Measurements from ENCODE around the gene KCNJ1. TPM values are rescaled to one million over a fixed set of nuclear protein-coding genes. Genes with fewer than 3 reads are reported as not detected.

The KCNJ1 gene
- total and polyA plus RNA-seq, 12 donors, result 0.01 to 0.29 (median 0.13) TPM; not detected in 7

DNA sequence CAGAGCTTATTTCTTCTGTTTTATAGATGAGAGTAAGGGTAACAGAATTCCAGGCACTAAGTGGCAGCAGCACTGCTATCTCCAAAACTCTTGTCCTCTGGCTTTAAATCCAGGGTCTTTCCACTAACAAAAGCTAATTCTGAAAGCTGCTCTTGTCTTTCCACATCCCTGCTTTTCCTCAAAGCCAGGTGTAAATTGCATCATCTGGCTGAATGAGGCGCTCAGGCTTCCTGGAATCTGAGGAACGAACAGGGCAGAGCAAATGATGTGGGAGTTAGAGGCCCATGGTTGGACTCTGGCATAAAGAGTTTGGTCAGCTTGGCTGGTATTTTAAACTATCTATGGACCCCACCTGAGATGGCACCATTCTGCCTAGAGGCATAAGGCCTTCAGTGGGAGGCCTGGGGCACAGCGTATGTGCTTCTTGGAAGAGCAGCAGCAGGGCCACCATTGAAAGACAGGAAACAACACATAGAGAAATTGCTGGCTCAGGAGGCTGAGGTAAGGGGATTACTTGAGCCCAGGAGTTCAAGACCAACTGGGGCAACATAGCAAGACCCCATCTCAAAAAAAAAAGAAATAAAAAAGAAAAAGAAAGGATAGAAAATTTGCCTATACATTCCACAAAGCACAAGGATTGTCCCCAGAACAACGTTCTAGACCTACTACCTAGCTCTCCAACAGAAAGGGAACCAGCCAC lies 25.9 kb upstream of the KCNJ1 start:
- H3K27ac ChIP-seq, result peak overlapping the region; percentile 27 to 83 (median 74)
- no peaks in the 10 kb centered on the region for H3K36me3 ChIP-seq
- peaks cover 0 to 39% (median 24%) of the 10 kb centered on the region in 7 donors for H3K27me3 ChIP-seq
- no peaks in the 10 kb centered on the region for H3K9me3 ChIP-seq
- H3K4me3 ChIP-seq, result peak overlapping the region in 1 of 10 donors; percentile 61
- DNase-seq (no peak), ATAC-seq (no peak)
- TF ChIP-seq, protein P1, sequence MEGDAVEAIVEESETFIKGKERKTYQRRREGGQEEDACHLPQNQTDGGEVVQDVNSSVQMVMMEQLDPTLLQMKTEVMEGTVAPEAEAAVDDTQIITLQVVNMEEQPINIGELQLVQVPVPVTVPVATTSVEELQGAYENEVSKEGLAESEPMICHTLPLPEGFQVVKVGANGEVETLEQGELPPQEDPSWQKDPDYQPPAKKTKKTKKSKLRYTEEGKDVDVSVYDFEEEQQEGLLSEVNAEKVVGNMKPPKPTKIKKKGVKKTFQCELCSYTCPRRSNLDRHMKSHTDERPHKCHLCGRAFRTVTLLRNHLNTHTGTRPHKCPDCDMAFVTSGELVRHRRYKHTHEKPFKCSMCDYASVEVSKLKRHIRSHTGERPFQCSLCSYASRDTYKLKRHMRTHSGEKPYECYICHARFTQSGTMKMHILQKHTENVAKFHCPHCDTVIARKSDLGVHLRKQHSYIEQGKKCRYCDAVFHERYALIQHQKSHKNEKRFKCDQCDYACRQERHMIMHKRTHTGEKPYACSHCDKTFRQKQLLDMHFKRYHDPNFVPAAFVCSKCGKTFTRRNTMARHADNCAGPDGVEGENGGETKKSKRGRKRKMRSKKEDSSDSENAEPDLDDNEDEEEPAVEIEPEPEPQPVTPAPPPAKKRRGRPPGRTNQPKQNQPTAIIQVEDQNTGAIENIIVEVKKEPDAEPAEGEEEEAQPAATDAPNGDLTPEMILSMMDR (IDR thresholded peaks at IDR 0.05), result no peak
- 48 to 65% methylated on average over 4 of the region's 4 CpGs for WGBS, 2 donors
- intact Hi-C loops (cut with DNase I), result no loop called here
- peaks cover 5 to 75% (median 30%) of the 10 kb centered on the region in 9 donors for H3K4me1 ChIP-seq

GRCh38 chr11:128891913-128892398 lies 24.9 kb upstream of the KCNJ1 start:
- intact Hi-C loops (cut with DNase I), result no loop called here
- WGBS, 2 donors, result 45 to 49% methylated on average over 6 of the region's 6 CpGs
- H3K27me3 ChIP-seq, result peaks cover 0 to 40% (median 29%) of the 10 kb centered on the region in 7 donors
- peak in 7 of 8 donors; percentile 8 to 31 (median 20) for ATAC-seq
- H3K36me3 ChIP-seq, result no peaks in the 10 kb centered on the region
- peak overlapping the region in 9 of 10 donors; percentile 36 to 83 (median 74) for H3K27ac ChIP-seq
- no peaks in the 10 kb centered on the region for H3K9me3 ChIP-seq
- peaks cover 5 to 64% (median 26%) of the 10 kb centered on the region in 9 donors for H3K4me1 ChIP-seq
- TF ChIP-seq, protein P1 (IDR thresholded peaks at IDR 0.05), result no peak
- H3K4me3 ChIP-seq, result peak overlapping the region; percentile 25 to 62 (median 55)
- DNase-seq, result no peak

- no peaks in the 10 kb centered on the region for H3K9me3 ChIP-seq
- ATAC-seq (peak; percentile 38 to 56 (median 50)), DNase-seq (peak; percentile 38 to 54)
- H3K36me3 ChIP-seq, result no peaks in the 10 kb centered on the region
- TF ChIP-seq, protein P1 (IDR thresholded peaks at IDR 0.05), result no peak
- WGBS, 2 donors, result 1% methylated on average over 75 to 85 of the region's 85 CpGs
- peak within 1 kb of the TSS; percentile 43 to 62 (median 55) for H3K4me3 ChIP-seq
- peaks cover 0 to 40% (median 29%) of the 10 kb centered on the region in 7 donors for H3K27me3 ChIP-seq
- peaks cover 5 to 57% (median 26%) of the 10 kb centered on the region in 9 donors for H3K4me1 ChIP-seq
- peak within 1 kb of the TSS in 9 of 10 donors; percentile 53 to 83 (median 74) for H3K27ac ChIP-seq
- intact Hi-C loops (cut with DNase I), result no loop called here
Observed at GRCh38 chr11:128890543-128891368, 23.7 kb upstream of the KCNJ1 start, which contains the start of gene KCNJ5. KCNJ5 (plus strand) TSS chr11:128891356; CDS start chr11:128911274, 19,918 bp downstream.

DNA sequence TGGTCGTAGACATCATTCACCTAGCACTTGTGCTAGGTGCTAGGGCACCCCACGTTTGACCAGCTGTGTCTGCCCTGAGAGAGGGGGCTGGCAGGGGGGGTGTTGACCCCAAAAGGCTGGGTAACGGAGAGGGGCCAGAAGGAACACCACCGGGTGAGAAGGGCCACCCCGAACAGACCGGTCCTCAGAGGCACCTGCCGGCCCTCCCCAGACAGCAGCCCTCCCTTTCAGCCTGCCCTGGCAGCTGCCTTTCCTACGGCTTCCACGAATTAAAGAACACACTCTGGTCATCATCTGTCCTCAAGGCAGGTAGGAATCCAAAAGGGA lies 23.1 kb upstream of the KCNJ1 start:
- no peaks in the 10 kb centered on the region for H3K9me3 ChIP-seq
- intact Hi-C loops (cut with DNase I), result no loop called here
- peaks cover 5 to 51% (median 22%) of the 10 kb centered on the region in 9 donors for H3K4me1 ChIP-seq
- H3K36me3 ChIP-seq, result no peaks in the 10 kb centered on the region
- ATAC-seq, result no peak
- H3K27me3 ChIP-seq, result peaks cover 0 to 40% (median 29%) of the 10 kb centered on the region in 7 donors
- peak overlapping the region in 7 of 10 donors; percentile 36 to 74 (median 52) for H3K27ac ChIP-seq
- H3K4me3 ChIP-seq, result peak overlapping the region in 9 of 10 donors; percentile 43 to 62 (median 56)
- no peak for DNase-seq
- TF ChIP-seq, protein P1 (IDR thresholded peaks at IDR 0.05), result no peak
- 25 to 26% methylated on average over 9 of the region's 9 CpGs for WGBS, 2 donors

Measured in heart right ventricle (tissue), 16 donors.